ENCODE results near the gene UTS2B. TPM values are rescaled to one million over a fixed set of nuclear protein-coding genes. Genes with fewer than 3 reads are reported as not detected.

Gene UTS2B
- total and polyA plus RNA-seq, 2 of the 13 experiments (the other 11 are each of a cell fraction or from before 2014, with no cell fraction given): 0.03 to 0.46 TPM

- TF ChIP-seq GPN1 (CRISPR knock-in tag; IDR thresholded peaks at IDR 0.05; ENCODE audit: borderline replicate concordance) (no peak), ZNF609 (CRISPR knock-in tag; IDR thresholded peaks at IDR 0.05; ENCODE audit: borderline replicate concordance) (peak; percentile 36; the same call in 1 of the 2 replicates), ZFP1 (CRISPR knock-in tag; IDR thresholded peaks at IDR 0.05) (no peak), ETS1 (CRISPR knock-in tag; IDR thresholded peaks at IDR 0.05) (no peak), MAFF (IDR thresholded peaks at IDR 0.05; ENCODE audit: low read depth, low read length) (no peak), MIXL1 (CRISPR knock-in tag; IDR thresholded peaks at IDR 0.05) (peak; percentile 44), ZNF12 (CRISPR knock-in tag; IDR thresholded peaks at IDR 0.05) (peak; percentile 63), LCORL (IDR thresholded peaks at IDR 0.05) (no peak), LCORL (CRISPR knock-in tag; IDR thresholded peaks at IDR 0.05) (peak; percentile 84; the same call in 1 of the 2 replicates), E2F1 (CRISPR knock-in tag; IDR thresholded peaks at IDR 0.05) (no peak), FOXA3 (CRISPR knock-in tag; IDR thresholded peaks at IDR 0.05) (peak; percentile 64), FOXM1 (CRISPR knock-in tag; IDR thresholded peaks at IDR 0.05) (no peak), RNF219 (CRISPR knock-in tag; IDR thresholded peaks at IDR 0.05) (no peak), ZNF670 (CRISPR knock-in tag; IDR thresholded peaks at IDR 0.05; ENCODE audit: borderline replicate concordance) (peak; percentile 96), MLXIP (CRISPR knock-in tag; IDR thresholded peaks at IDR 0.05; ENCODE audit: borderline replicate concordance) (no peak), KLF12 (CRISPR knock-in tag; IDR thresholded peaks at IDR 0.05; ENCODE audit: borderline replicate concordance) (no peak), SATB2 (CRISPR knock-in tag; IDR thresholded peaks at IDR 0.05) (no peak; the same call in 1 of the 2 replicates), KLF13 (CRISPR knock-in tag; IDR thresholded peaks at IDR 0.05) (no peak)
Observed at GRCh38 chr3:191328962-191329653, 1.2 kb downstream of the UTS2B start, which contains the start of gene CCDC50 (continued).
